GM23338 (cell line): ENCODE data around the gene NACAD. TPM values are rescaled to one million over a fixed set of nuclear protein-coding genes. Genes with fewer than 3 reads are reported as not detected.

ENCODE experiments used
- ATAC-seq: fragments of 200-7000 bp; cut with Tn5 transposase; 3 replicates; pipeline ENCODE4 v1.9.1; 2020
- DNase-seq: peaks from one replicate; pipeline ENCODE4 v3.0.0-alpha.2; 2015; ENCODE audit warnings: low spot score
- H2AFZ ChIP-seq: fragments of 200-600 bp; sonication (generic); 2 replicates; pipeline ENCODE4 v1.8.0; 2016; ENCODE audit warnings: antibody characterized with exemption, mild to moderate bottlenecking, moderate library complexity
- H3F3A ChIP-seq: fragments of 200-600 bp; sonication (generic); replicated peaks from 2 replicates; pipeline ENCODE4 v1.8.0; 2017; ENCODE audit warnings: antibody characterized with exemption, mixed run types, low read depth
- H3K27ac ChIP-seq: fragments of 200-600 bp; sonication (generic); 2 replicates; pipeline ENCODE4 v1.6.1; 2016; ENCODE audit warnings: low read depth
- H3K27me3 ChIP-seq: fragments of 200-600 bp; sonication (generic); 2 replicates; pipeline ENCODE4 v1.8.0; 2016; ENCODE audit warnings: mild to moderate bottlenecking, mixed run types, moderate library complexity; ENCODE audit not compliant: insufficient read depth
- H3K36me3 ChIP-seq: fragments of 200-600 bp; sonication (generic); 2 replicates; pipeline ENCODE4 v1.8.0; 2016; ENCODE audit warnings: mild to moderate bottlenecking; ENCODE audit not compliant: insufficient read depth
- H3K4me1 ChIP-seq: fragments of 200-600 bp; sonication (generic); 2 replicates; pipeline ENCODE4 v1.8.0; 2016; ENCODE audit warnings: mild to moderate bottlenecking, moderate library complexity; ENCODE audit not compliant: insufficient read depth
- H3K4me2 ChIP-seq: fragments of 200-600 bp; sonication (generic); 2 replicates; pipeline ENCODE4 v1.7.1; 2017; ENCODE audit warnings: mixed run types
- H3K4me3 ChIP-seq: fragments of 200-600 bp; sonication (generic); 2 replicates; pipeline ENCODE4 v1.6.1; 2016; ENCODE audit warnings: mixed run types
- H3K79me2 ChIP-seq: fragments of 200-600 bp; sonication (generic); replicated peaks from 2 replicates; pipeline ENCODE4 v1.8.0; 2017; ENCODE audit warnings: mild to moderate bottlenecking; ENCODE audit not compliant: insufficient read depth
- H3K9me2 ChIP-seq: fragments of 200-600 bp; sonication (generic); 2 replicates; pipeline ENCODE4 v1.8.0; 2017; ENCODE audit not compliant: insufficient read depth
- H4K20me1 ChIP-seq: fragments of 200-600 bp; sonication (generic); replicated peaks from 2 replicates; pipeline ENCODE4 v1.8.0; 2017; ENCODE audit warnings: mild to moderate bottlenecking; ENCODE audit not compliant: insufficient read depth
- H3K27ac Mint-ChIP-seq: 2 replicates; pipeline ENCODE4 v1.8.0; 2020; ENCODE audit warnings: inconsistent platforms, mild to moderate bottlenecking, moderate library complexity, mixed read lengths
- H3K27me3 Mint-ChIP-seq: 3 replicates; pipeline ENCODE4 v1.8.0; 2022; ENCODE audit warnings: low read depth, mild to moderate bottlenecking, moderate library complexity, mixed read lengths, inconsistent platforms; ENCODE audit not compliant: insufficient read depth, poor library complexity
- H3K36me3 Mint-ChIP-seq: 3 replicates; pipeline ENCODE4 v1.8.0; 2021; ENCODE audit warnings: low read depth, mild to moderate bottlenecking, inconsistent platforms, moderate library complexity, mixed read lengths
- H3K4me1 Mint-ChIP-seq: 3 replicates; pipeline ENCODE4 v1.8.0; 2020; ENCODE audit warnings: mild to moderate bottlenecking, inconsistent platforms, mixed read lengths
- H3K4me3 Mint-ChIP-seq: 3 replicates; pipeline ENCODE4 v1.8.0; 2021; ENCODE audit warnings: moderate library complexity, mild to moderate bottlenecking, inconsistent platforms, mixed read lengths
- H3K9me3 Mint-ChIP-seq: 3 replicates; pipeline ENCODE4 v1.8.0; 2020; ENCODE audit warnings: moderate library complexity, mild to moderate bottlenecking, inconsistent platforms, mixed read lengths
- EZH2 ChIP-seq: fragments of 200-600 bp; sonication (generic); IDR thresholded peaks from one replicate; pipeline ENCODE4 v1.8.0; 2017; ENCODE audit warnings: antibody characterized with exemption, mild to moderate bottlenecking, low read depth; ENCODE audit not compliant: unreplicated experiment
- EZH2phosphoT487 ChIP-seq: fragments of 200-600 bp; sonication (generic); IDR thresholded peaks from one replicate; pipeline ENCODE4 v1.8.1; 2018; ENCODE audit warnings: antibody characterized with exemption; ENCODE audit not compliant: unreplicated experiment
- JUNB ChIP-seq: IDR thresholded peaks from one replicate; pipeline ENCODE4 v1.6.1; 2016; ENCODE audit warnings: antibody characterized with exemption; ENCODE audit not compliant: unreplicated experiment
- POLR2AphosphoS5 ChIP-seq: IDR thresholded peaks from 2 replicates; pipeline ENCODE4 v1.6.1; 2016; ENCODE audit warnings: antibody characterized with exemption, low read depth
- STAT1 ChIP-seq: IDR thresholded peaks from one replicate; pipeline ENCODE4 v1.6.1; 2016; ENCODE audit warnings: antibody characterized with exemption; ENCODE audit not compliant: unreplicated experiment
- ZNF114 ChIP-seq: fragments of 250-450 bp; sonication (Bioruptor Pico); IDR thresholded peaks from 2 replicates; pipeline ENCODE4 v1.5.0; 2020; ENCODE audit warnings: mild to moderate bottlenecking, moderate library complexity
- ZNF331 ChIP-seq: fragments of 250-450 bp; sonication (Bioruptor Pico); IDR thresholded peaks from 2 replicates; pipeline ENCODE4 v1.5.0; 2020; ENCODE audit warnings: low read depth, mild to moderate bottlenecking, moderate library complexity
- polyA plus RNA-seq: library from polyadenylated mRNA; unstranded; fragments of >200 nt; fragmentation: Nextera tagmentation; extraction: Ambion mirVana; gene quantifications from 2 replicates; pipeline ENCODE4 v1.2.1, GENCODE V29; 2016
- total RNA-seq: library from RNA; depleted of rRNA; stranded (reverse); fragments of >200 nt; shearing (Covaris generic); gene quantifications from 2 replicates; pipeline ENCODE4 v1.2.3, GENCODE V29; 2014
- TF ChIP-seq, protein P1 (sequence below): fragments of 250-450 bp; sonication (Bioruptor Pico); IDR thresholded peaks from 2 replicates; pipeline ENCODE4 v1.5.0; 2020; ENCODE audit warnings: mild to moderate bottlenecking, moderate library complexity
- TF ChIP-seq, protein P2 (sequence below): IDR thresholded peaks from 2 replicates; pipeline ENCODE4 v1.6.1; 2016; ENCODE audit warnings: antibody characterized with exemption
- TF ChIP-seq, protein P3 (sequence below): IDR thresholded peaks from one replicate; pipeline ENCODE4 v1.6.1; 2018; ENCODE audit warnings: antibody characterized with exemption; ENCODE audit not compliant: unreplicated experiment

NACAD gene
- total and polyA plus RNA-seq, 2 experiments from 2014 or later = 6.1 to 11.2 TPM

DNA sequence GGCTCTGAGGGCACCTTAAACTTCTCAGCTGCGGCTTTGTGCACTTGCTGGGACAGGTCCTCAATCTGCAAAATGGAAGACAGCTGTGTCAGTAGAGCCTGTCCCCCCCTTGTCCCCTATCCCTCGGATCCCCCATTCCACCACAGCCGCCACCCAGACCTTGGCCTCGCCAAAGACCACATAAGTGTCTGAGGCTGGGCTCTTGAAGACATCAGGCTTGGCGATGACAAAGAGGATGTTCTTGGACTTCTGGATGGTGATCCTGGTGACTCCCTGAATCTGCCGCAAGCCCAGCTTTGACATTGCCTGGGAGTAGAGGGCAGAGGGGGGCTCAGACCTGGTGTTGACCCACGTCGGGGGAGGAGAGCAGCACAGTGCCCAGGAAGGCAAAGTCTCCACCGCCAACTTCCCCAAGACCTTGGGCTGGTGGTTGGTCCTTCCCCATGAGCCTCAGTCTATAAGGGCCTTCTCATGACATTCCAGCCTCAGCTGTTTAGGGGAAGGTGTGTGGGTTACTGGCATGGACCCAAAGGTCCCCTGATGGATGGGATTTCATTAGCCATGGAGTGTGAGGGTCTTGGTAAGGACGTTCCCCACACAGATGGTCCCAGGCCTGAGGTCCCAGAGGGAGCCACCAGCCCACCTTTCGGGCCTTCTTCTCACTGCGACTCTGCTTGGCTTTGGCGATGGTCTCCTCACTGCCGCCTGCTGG lies 7.7 kb downstream of the NACAD start:
- Histone ChIP-seq H3F3A (no peaks in the 10 kb centered on the region), H3K4me3 (no peak overlapping the region), H3K79me2 (no peaks in the 10 kb centered on the region), H2AFZ (no peak overlapping the region), H3K27me3 (no peaks in the 10 kb centered on the region), H3K4me1 (no peaks in the 10 kb centered on the region), H3K9me2 (no peaks in the 10 kb centered on the region), H3K36me3 (no peaks in the 10 kb centered on the region), H3K4me2 (no peak overlapping the region), H4K20me1 (no peaks in the 10 kb centered on the region), H3K27ac (no peak overlapping the region)
- no peak for ATAC-seq
- peaks cover 16% of the 10 kb centered on the region for H3K27me3 Mint-ChIP-seq
- H3K27ac Mint-ChIP-seq = no peak overlapping the region
- TF ChIP-seq, protein P1, sequence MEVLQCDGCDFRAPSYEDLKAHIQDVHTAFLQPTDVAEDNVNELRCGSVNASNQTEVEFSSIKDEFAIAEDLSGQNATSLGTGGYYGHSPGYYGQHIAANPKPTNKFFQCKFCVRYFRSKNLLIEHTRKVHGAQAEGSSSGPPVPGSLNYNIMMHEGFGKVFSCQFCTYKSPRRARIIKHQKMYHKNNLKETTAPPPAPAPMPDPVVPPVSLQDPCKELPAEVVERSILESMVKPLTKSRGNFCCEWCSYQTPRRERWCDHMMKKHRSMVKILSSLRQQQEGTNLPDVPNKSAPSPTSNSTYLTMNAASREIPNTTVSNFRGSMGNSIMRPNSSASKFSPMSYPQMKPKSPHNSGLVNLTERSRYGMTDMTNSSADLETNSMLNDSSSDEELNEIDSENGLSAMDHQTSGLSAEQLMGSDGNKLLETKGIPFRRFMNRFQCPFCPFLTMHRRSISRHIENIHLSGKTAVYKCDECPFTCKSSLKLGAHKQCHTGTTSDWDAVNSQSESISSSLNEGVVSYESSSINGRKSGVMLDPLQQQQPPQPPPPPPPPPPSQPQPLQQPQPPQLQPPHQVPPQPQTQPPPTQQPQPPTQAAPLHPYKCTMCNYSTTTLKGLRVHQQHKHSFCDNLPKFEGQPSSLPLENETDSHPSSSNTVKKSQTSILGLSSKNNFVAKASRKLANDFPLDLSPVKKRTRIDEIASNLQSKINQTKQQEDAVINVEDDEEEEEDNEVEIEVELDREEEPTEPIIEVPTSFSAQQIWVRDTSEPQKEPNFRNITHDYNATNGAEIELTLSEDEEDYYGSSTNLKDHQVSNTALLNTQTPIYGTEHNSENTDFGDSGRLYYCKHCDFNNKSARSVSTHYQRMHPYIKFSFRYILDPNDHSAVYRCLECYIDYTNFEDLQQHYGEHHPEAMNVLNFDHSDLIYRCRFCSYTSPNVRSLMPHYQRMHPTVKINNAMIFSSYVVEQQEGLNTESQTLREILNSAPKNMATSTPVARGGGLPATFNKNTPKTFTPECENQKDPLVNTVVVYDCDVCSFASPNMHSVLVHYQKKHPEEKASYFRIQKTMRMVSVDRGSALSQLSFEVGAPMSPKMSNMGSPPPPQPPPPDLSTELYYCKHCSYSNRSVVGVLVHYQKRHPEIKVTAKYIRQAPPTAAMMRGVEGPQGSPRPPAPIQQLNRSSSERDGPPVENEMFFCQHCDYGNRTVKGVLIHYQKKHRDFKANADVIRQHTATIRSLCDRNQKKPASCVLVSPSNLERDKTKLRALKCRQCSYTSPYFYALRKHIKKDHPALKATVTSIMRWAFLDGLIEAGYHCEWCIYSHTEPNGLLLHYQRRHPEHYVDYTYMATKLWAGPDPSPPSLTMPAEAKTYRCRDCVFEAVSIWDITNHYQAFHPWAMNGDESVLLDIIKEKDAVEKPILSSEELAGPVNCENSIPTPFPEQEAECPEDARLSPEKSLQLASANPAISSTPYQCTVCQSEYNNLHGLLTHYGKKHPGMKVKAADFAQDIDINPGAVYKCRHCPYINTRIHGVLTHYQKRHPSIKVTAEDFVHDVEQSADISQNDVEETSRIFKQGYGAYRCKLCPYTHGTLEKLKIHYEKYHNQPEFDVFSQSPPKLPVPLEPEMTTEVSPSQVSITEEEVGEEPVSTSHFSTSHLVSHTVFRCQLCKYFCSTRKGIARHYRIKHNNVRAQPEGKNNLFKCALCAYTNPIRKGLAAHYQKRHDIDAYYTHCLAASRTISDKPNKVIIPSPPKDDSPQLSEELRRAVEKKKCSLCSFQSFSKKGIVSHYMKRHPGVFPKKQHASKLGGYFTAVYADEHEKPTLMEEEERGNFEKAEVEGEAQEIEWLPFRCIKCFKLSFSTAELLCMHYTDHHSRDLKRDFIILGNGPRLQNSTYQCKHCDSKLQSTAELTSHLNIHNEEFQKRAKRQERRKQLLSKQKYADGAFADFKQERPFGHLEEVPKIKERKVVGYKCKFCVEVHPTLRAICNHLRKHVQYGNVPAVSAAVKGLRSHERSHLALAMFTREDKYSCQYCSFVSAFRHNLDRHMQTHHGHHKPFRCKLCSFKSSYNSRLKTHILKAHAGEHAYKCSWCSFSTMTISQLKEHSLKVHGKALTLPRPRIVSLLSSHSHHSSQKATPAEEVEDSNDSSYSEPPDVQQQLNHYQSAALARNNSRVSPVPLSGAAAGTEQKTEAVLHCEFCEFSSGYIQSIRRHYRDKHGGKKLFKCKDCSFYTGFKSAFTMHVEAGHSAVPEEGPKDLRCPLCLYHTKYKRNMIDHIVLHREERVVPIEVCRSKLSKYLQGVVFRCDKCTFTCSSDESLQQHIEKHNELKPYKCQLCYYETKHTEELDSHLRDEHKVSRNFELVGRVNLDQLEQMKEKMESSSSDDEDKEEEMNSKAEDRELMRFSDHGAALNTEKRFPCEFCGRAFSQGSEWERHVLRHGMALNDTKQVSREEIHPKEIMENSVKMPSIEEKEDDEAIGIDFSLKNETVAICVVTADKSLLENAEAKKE (CRISPR knock-in tag) = no peak
- TF ChIP-seq JUNB (no peak), ZNF331 (CRISPR knock-in tag) (no peak), EZH2 (no peak), POLR2AphosphoS5 (no peak), STAT1 (no peak), EZH2phosphoT487 (no peak), ZNF114 (CRISPR knock-in tag) (no peak)
- TF ChIP-seq, protein P2, sequence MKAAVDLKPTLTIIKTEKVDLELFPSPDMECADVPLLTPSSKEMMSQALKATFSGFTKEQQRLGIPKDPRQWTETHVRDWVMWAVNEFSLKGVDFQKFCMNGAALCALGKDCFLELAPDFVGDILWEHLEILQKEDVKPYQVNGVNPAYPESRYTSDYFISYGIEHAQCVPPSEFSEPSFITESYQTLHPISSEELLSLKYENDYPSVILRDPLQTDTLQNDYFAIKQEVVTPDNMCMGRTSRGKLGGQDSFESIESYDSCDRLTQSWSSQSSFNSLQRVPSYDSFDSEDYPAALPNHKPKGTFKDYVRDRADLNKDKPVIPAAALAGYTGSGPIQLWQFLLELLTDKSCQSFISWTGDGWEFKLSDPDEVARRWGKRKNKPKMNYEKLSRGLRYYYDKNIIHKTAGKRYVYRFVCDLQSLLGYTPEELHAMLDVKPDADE = no peak
- TF ChIP-seq, protein P3, sequence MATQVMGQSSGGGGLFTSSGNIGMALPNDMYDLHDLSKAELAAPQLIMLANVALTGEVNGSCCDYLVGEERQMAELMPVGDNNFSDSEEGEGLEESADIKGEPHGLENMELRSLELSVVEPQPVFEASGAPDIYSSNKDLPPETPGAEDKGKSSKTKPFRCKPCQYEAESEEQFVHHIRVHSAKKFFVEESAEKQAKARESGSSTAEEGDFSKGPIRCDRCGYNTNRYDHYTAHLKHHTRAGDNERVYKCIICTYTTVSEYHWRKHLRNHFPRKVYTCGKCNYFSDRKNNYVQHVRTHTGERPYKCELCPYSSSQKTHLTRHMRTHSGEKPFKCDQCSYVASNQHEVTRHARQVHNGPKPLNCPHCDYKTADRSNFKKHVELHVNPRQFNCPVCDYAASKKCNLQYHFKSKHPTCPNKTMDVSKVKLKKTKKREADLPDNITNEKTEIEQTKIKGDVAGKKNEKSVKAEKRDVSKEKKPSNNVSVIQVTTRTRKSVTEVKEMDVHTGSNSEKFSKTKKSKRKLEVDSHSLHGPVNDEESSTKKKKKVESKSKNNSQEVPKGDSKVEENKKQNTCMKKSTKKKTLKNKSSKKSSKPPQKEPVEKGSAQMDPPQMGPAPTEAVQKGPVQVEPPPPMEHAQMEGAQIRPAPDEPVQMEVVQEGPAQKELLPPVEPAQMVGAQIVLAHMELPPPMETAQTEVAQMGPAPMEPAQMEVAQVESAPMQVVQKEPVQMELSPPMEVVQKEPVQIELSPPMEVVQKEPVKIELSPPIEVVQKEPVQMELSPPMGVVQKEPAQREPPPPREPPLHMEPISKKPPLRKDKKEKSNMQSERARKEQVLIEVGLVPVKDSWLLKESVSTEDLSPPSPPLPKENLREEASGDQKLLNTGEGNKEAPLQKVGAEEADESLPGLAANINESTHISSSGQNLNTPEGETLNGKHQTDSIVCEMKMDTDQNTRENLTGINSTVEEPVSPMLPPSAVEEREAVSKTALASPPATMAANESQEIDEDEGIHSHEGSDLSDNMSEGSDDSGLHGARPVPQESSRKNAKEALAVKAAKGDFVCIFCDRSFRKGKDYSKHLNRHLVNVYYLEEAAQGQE = no peak
- no peak for DNase-seq
- H3K9me3 Mint-ChIP-seq = peaks cover 4% of the 10 kb centered on the region; the same call in 2 of the 3 replicates
- H3K4me3 Mint-ChIP-seq = no peak overlapping the region
- H3K4me1 Mint-ChIP-seq = no peaks in the 10 kb centered on the region
- peaks cover 13% of the 10 kb centered on the region; the same call in 2 of the 3 replicates for H3K36me3 Mint-ChIP-seq
